GM12801 (cell line): ENCODE data around the gene SLC50A1.

Source experiments
- TF ChIP-seq, protein P1 (sequence below): IDR thresholded peaks from one replicate; pipeline ENCODE4 v1.5.1; 2011; ENCODE audit warnings: control low read depth; ENCODE audit not compliant: insufficient read length; ENCODE audit errors: extremely low read depth

SLC50A1 gene

DNA sequence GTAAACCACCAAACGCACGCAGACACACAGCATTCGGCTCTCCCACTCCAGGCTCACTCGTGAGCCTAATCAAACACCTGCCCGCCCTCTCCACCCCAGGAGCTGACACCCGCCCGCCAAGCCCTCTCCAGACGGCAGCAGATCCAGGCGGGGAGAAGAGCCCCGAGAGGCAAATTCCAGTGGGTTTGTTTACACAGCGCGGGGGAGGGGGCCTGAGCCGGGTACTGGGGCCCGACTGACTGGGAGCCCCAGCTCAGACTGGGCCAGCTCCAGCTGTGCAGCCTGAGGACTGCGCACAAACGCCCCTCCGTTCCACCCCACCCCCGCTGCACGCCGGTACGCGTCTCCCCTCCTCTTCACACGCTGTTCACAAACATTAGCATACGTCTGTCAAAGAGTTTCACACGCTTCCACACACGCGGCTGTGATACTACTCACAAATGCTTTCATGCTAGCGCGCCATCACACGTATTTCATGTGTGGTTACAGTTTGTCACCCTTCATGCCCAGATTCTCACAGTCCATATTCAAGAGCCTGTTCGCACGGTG lies 9.0 kb upstream of the SLC50A1 start:
- TF ChIP-seq, protein P1, sequence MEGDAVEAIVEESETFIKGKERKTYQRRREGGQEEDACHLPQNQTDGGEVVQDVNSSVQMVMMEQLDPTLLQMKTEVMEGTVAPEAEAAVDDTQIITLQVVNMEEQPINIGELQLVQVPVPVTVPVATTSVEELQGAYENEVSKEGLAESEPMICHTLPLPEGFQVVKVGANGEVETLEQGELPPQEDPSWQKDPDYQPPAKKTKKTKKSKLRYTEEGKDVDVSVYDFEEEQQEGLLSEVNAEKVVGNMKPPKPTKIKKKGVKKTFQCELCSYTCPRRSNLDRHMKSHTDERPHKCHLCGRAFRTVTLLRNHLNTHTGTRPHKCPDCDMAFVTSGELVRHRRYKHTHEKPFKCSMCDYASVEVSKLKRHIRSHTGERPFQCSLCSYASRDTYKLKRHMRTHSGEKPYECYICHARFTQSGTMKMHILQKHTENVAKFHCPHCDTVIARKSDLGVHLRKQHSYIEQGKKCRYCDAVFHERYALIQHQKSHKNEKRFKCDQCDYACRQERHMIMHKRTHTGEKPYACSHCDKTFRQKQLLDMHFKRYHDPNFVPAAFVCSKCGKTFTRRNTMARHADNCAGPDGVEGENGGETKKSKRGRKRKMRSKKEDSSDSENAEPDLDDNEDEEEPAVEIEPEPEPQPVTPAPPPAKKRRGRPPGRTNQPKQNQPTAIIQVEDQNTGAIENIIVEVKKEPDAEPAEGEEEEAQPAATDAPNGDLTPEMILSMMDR = no peak

DNA sequence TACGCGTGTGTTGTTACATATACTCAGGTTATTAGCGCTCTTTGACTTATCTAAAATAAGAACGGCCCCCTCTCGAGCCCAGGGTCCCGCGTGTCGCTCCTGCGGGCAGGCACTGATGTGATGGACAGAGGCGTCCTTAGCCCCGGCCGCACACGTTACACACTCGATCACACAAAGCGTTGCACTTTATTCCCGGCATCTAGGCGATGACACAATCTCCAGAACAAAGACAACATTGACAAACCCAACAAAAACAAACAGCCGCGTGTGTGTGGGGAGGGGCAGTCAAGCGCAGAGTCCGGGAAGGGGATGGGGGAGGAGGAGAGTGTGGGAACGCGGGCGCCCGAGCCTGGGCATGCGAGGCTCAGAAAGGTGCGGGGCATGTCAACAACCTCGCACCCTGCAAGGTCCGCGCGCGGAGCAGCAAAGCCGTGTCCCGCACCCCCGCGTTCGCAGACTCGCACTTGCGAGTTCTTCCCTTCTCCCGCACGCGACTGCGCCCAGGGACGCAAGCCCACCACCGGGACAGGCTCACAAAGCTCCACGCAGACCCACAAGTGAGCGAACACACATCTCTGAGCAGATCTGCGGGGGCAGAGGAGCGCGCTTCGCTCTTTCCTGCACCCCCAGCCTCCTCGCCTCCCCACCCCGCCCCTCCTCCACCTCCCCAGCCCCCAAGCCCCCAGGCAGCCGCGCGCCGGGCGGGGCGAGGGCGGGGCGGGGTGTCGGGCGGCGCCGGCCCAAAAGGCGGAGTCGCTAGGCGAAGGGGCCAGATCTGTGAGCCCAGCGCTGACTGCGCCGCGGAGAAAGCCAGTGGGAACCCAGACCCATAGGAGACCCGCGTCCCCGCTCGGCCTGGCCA lies 8.3 kb upstream of the SLC50A1 start, which contains the start of gene EFNA1:
Gene EFNA1, plus strand, starts transcription at position 772 of the 862 bp plus-strand sequence. CDS start 102 bp downstream, outside the sequence.
- TF ChIP-seq, protein P1 = no peak

DNA sequence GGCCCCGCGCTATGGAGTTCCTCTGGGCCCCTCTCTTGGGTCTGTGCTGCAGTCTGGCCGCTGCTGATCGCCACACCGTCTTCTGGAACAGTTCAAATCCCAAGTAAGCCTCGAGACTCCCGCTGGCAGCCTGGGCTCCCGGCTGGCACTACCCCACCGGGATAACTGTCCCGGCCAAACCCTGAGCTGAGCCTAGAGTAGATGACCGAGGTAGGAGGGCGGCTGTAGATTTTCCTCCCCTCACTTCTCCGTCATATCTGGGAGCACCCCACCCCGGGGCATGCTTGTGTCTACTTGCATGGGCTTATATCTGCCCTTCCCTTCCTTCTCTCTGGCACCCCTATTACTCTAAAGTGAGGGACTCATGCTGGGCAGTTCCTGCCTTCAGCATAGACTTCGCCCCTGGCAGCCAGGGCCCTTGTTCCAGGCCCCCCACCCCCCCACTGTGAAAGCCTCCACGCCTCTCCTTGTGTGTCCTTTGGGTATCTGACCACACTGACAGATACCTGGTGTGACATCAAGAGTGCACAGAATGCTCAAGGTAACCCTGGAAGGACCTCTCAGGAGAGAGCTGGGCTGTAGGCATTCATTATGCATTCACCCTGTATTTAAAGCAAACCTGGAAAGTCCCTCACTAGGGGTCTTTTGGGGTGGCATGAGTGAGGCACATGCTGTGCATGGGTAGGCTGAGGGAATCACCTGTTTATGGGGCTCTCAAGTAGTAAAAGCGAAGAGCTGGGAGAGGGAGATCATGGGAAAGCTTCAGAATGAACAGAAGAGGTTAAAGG lies 7.5 kb upstream of the SLC50A1 start:
- TF ChIP-seq, protein P1 = no peak

DNA sequence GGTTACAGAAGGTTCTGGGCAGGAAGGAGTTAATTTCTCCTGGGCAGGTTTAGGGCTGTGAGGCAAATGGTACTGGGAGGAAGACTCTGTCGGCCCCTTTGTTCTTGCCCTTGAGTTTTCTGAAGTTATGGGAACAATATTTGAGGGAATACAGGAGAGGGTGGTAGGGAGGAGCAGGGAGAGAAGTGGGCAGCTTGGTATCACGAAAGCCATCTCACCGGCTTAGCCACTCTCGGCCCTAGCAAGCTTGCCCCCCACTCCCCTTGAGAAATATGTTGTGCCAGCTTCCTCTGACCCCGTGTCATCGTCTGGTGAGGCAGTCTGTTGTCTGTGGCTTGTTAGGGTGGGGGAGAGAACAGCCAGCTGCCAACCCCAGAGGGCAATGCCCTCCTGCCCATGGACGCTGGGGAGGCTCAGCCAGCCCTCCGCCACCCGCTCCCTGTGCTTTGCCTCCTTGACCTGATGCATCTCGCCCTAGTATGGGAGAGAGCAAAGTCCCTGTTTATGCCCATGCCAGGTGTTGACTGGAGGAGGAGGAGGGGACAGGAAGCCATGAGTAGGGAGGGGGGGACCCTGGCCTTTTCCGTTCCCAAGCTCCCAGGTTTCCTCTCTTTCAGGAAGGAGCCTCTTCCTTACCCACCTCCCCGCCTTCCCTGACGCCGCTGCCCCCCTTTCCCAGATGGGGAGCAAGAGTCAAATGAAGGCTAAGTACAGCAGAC lies 6.7 kb upstream of the SLC50A1 start:
- TF ChIP-seq, protein P1 = no peak

DNA sequence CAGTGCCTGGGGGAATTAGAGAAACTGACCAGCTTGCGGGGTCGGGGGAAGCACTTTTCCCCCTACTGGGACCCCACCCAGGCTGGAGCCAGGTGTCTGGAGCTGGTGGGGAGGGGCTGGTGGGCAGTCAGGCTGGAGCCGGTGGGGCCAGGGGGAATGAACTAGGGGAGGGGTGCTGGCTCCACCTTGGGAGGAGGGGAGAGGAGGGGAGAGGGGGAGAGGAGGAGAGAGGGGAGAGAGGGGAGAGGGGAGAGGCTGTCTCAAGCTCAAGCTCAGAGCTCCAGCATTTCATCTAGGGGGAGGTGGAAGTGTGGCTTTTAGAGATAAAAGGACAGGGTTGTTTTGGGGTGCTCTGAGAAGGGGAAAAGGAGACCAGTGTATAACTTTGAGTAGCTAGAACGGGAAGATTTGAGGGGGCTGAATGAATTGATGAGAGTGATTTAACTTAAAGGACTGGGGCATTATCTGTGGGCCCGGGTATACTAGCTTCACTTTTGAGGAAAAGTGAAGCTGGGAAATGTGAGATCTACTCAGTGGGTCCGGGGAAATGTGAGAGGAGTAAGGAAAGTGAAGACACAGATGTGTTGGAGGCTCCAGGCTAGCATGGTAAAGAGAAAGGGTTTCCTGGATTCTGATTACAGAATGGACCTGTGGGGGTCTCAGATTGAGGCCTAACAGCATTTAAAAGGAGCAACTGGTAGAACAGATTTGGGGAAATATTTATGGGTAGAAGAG lies 5.2 kb upstream of the SLC50A1 start:
- TF ChIP-seq, protein P1 = no peak

DNA sequence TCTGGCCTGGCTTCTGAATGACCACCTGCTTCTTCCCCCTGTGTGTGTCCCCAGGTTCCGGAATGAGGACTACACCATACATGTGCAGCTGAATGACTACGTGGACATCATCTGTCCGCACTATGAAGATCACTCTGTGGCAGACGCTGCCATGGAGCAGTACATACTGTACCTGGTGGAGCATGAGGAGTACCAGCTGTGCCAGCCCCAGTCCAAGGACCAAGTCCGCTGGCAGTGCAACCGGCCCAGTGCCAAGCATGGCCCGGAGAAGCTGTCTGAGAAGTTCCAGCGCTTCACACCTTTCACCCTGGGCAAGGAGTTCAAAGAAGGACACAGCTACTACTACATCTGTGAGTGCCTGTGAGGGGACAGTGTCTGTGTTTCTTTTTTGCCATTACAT lies 4.4 kb upstream of the SLC50A1 start:
- TF ChIP-seq, protein P1 = no peak
